Measurements from ENCODE around the gene PI4KB.

PI4KB gene

DNA sequence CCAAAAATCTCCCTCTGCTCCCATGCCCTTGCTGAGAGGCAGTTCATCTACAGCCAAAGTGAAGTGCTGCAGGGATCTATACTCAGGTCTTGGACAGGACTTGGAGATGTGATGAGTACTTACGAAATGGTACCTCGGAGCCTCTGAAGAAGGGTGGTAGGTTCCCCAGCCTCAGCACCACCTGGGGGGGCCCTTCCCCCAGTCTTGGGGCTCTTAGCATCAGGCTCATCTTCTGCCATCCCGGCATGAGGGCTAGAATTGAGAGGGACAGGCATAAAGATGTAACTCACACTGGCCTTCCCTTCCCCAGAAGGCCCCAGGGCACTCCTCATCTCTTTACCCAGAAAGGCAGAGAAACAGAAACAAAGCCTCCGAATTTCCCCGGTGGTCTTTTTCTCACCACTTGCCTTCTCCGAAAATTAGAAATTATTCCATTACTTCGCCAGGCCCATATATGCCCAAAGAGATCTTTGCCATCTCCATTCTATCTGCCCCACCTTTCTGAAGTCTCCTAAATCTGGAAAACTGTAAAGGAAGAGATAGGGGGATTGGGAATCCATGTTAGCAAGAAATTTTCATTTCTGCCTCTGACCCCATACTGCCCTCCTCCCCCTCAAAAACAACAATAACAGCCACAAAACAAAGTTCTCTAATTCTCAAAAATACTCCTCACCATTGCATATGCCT lies 19.0 kb upstream of the PI4KB start:
- DNase-seq (ENCODE audit: low read depth, low spot score) = no peak

DNA sequence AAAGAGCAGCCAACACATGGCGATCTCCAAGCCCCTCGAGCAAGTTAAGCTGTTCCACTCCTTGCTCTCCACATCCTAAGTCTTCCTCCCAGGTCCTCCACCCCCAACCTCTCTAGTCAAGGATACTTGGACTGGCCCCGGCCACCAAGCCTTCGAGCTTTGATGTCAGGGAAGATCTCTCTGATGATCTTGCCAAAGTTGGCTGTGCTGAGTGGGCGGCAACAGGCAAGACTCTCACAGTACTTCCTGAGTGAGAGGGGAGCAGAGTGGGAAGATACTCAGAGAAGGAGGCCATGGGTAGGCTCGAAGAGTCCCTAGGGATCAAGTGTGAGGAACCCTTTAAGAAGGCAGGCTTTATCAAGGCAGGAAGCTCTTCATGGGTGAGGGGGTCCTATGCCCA lies 17.1 kb upstream of the PI4KB start:
- DNase-seq (ENCODE audit: low read depth, low spot score) = no peak

DNA sequence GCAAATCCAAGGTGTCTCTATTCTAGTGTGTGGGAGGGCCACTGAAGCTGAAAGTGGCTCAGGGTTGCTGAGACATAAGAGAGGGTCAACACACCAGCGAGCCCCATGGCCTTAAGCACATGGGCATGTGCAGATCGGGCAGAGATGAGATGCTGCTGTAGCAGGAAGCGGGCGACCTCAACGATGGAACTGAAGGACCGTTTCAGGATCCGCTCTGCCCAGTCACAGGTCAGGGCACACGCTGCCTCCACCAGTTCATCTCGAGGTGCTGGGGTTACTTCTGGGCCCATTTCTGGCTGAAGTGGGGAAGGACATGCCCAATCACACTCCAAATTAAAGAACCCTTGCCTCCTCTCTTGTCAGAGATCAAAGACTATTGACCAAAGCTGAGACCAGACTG lies 16.4 kb upstream of the PI4KB start:
- DNase-seq (ENCODE audit: low read depth, low spot score) = no peak

DNA sequence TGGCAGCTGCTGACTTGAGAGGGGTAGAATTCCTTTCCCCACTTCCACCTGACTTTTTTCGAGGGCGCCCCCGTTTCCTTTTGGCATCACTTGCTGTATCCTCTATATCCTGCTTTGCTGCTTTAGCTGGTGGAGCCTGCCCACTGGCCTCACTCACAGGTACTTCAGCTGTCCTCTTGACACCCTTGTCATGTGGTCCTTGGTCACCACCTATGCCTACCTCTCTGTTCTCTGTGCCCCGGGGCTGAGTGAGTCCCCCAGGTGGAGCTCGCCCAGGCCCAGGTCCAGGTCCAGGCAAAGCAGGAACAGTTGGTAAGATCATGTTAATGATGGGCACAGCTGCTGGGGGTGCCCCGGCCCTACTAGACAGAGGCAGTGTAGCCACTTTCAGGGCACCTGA lies 15.4 kb upstream of the PI4KB start:
- no peak for DNase-seq (ENCODE audit: low read depth, low spot score)

DNA sequence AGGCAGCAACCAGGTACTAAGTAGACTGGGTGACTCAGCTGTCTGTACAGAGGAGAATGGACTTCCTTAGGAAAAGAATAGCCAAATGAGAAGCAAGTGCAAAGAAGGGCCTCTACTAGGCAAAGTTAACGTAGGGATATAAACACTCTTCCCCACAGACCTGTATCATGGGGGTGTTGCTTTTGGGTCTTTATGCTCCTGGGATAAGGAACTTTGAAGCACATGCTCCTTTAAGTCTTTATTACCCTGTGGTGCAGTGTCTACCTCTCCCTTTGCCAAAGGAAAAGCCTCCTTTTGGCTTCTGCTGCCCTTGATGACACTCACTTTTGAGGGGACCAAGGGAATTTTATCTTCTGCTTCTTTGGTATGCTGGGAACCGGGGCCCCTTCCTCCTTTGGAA lies 14.8 kb upstream of the PI4KB start:
- DNase-seq (ENCODE audit: low read depth, low spot score) = no peak

DNA sequence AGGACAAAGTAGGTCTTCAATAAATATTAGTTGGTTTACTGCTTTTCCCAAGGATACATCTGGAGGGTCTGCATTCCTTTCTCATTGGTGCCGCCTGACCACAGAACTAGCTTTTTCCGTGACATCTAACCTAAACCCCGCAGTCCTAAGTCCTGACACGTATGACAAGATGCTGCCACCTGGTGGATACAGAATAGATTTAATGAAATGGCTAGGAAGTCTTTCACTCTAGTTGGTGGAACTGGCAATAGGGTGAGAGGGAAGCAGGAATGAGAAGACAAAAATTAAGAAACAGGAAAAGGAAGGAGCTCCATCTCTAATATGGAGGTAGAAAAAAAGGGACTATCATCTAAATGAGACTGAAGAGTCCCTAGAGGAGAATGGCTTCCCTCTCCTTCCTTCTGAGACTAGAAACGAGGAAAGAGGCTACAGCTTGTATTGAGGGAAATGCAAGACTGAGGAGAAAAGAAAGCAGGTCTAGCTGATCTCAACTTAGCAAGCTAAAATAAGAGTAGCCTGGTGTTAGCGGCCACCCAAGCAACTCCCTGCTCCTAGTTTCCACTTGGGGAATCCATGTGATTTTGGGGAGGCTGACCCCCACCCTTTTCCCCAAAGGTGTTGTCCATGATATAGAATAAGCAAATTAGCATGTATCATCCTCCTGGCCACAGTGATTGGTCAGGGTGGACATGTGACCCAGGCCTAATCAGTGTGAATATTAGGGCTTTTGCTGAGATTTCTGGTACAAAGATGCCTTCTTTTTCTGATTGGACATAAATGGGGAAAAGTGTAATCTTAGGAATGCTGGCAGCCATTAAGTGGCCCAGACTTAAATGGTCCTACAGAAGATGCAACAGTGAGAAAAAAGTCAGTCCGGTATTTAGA lies 13.9 kb upstream of the PI4KB start:
- peak; percentile 42 for DNase-seq (ENCODE audit: low read depth, low spot score)

DNA sequence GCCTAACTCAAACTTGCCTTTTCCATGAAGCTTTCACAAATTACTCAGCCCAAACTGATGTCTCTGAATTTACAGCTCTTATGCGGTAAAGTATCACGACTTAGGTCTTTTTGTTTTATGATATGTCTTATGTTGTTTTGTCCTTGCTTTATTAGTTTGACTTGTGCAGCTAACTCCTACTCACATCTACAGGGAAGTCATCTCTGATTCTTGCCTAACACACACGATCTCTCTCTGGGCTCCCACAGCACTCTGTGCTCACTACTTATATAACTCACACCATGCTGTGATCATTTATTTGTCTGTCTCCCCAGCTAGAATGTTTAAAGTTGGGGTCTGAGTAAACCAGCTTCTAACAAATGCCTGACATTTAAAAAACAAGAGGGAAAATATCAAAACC lies 9.3 kb upstream of the PI4KB start:
- no peak for DNase-seq (ENCODE audit: low read depth, low spot score)

DNA sequence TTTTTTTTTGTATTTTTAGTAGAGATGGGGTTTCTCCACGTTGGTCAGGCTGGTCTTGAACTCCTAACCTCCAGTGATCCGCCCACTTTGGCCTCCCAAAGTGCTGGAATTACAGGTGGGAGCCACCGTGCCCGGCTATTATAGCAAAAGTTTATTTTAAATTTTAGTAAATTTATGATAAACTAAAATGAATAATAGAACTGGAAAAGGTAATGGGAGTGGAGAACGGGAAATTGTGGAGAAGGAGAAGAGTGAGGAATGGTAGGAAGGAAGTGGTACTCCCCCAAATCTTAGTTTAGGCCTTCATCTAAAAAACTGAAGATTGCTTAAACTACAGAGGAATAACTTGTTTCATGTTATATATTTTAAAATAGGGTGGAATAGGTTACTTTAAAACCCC lies 7.6 kb upstream of the PI4KB start:
- DNase-seq (ENCODE audit: low read depth, low spot score) = no peak

DNA sequence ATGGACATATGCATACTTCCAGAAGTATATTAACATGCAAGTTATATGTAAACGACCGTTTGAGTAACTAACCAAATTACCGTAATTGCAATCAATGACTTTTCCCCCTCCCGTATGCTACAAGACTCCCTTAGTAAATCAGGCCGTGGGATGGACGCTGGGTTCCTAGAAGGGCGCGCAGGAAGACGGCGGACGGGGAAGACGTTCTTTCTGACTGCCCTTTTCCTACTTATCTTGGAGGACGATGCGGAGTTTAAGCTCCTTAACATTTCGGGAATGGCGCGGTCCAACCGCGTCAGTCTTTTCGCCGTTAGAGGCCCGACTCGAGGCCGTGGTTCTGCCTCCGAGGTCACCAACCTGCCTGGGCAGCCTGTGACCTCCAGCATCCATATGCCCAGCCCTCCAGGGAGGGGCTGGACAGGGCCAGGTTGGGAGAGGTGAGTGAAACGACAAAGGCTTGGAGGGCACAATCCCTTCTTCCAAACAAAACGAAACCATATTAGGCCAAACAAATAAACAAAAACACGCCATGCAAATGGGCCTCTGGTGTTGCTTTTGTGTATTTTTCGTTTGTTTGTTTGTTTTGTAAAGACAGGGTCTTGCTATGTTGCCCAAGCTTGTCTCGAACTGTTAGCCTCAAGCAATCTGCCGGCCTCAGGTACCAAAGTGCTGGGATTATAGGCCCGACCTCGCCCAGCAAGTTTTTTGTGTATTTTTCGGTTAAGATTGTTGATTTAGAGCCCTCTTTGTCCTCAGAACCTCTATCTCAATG lies 873 bp upstream of the PI4KB start:
- no peak for DNase-seq (ENCODE audit: low read depth, low spot score)

DNA sequence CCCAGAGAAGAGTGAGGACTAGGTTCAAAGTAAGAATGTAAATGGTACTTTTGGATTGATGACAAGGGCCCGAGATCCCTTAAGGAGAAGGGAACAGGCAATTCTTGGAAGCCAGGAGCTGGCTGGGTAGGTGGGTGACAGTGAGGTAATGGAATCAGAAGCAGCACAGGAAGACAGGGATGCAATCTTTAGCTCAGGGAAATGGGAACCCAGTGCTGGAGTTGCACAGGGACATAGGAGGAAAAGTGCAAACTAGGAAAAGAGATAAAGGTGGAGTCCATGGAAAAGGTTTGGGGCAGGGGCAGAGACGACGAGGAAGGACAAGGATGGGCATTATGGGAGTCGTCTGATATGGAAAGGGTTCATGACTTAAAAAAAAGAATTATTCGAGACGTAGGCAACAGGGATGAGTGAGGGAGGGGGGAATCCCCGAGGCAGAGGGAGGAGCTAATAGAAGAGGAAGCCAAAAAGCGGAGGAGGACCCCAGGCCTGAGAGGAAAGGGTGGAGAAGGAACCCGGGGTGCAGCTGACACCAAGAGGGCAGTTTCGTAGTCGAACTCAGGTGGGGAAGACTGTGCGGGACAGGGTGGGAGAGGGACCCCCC lies 495 bp downstream of the PI4KB start:
- DNase-seq (ENCODE audit: low read depth, low spot score) = no peak

DNA sequence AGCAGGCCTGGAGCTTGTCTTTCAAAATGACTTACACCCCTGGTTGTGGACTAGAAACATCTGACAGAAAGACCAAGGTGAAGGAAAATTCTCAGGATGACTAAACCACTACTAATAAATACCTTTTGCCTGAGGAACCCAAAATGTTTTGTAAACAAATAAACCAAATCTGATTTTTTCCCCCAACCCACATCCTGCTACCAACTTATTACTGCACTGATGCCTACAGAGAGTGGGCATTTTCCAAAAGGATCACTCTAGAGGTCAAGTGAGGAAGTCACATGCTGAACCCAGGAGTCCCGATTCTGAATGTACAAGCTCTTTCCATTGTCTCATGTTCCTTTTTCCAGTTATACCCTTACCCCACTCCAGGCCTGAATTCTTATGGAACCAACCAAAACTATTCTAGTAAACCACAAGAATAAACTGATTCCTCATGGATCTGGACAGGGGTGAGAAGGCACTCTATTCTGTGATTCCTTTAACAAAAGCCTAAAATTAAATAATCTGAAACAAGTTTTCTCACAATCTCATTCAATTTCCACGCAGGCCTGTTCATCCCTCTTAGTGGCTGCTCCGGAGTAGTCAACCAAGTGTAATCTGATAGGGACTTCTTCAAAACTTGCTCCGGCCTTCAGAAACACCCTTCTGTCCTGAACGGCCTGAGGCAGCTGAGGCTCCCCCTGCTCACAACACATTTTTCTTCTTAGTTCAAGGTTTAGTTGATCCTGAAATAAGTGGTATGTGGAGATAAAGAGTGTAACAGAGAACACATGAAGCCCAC lies 1.4 kb downstream of the PI4KB start:
- no peak for DNase-seq (ENCODE audit: low read depth, low spot score)

DNA sequence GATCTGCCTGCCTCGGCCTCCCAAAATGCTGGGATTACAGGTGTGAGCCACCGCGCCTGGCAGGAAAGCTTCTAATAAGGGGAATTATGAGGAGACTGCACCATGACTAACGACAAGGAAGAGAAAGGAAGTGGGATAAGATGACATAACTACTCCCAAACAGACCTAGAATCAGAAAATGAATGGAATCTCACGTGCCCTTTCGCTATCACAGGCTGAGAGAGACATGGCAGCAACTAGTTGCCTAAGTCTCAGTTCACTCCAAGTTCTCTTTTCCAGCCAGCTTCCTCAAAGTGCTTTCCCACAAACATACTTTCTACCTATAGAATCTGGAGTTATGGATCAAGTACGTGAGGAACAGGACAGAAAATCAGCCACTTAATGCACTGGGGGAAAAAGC lies 2.0 kb downstream of the PI4KB start:
- DNase-seq (ENCODE audit: low read depth, low spot score) = no peak

DNA sequence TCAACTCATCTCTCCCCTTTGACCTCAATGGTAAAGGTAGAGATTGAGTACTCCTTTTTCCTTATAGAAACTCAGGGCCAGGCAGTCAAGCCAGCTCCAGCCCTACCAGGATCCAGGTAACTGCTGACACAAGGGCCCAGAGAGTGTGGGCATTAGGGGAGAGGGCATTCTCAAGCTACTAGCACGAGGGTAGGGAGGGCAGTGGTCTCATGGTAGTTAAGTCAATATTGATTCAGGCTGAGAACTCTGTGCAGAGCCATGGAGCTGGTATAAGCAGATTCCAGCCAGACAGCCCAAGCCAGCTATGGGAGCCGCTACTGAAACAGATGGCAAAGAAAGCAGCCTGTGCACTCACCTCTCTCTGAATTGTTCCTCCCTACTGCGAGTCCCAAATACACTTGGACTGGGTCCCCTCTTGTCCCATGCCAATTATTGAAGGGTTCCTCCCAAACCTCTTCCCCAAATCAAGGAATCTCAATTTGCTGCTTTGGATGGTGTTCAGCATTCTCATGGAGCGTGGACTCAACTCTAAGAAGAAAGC lies 2.8 kb downstream of the PI4KB start:
- no peak for DNase-seq (ENCODE audit: low read depth, low spot score)

DNA sequence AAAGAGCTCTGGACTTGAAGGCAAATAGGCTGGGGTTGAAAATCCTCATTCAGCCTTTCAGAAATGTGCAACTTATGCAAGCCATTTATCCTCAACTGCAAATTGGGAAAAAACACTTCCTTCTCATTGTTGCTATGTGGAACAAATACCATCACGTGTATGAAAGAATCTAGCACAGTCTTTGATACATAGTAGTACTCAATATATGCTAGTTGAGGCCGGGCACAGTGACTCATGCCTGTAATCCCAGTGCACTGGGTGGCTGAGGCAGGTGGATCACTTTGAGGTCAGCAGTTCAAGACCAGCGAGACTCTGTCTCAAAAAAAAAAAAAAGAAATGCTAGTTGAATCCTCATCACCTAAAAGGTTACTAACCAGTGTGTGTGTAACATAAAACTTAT lies 8.2 kb downstream of the PI4KB start:
- DNase-seq (ENCODE audit: low read depth, low spot score) = no peak

DNA sequence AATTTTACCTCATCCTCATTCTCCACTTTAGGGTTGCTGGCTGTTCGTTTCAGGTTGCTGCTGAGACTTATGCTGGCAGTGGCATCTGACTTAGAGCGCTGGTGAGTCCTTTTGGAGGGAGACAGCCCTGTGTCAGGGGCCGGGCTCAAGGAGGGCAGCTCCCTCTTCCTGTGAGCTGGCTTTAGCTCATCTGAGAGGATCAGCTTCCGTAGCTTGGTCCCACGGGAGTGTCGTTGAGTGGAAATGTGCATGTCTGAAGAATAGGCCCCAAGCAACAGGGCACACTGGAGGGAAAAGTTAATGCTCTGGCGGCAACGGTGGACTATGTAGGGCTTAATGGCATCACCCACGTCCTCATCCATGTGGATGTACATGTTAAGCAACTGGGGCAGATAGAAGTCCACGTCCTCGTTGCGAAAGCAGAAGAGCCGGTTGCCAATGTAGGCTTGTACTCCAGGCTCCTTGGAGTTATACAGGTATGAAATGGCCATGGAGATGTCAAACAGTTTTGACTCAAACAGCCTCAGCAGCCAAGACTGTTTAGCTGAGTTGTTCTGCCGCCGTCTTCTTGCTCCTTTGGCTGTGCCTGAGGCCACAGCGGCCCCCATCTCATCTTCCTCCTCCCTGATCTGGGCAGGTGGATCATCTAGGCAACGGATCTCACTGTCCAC lies 11.5 kb downstream of the PI4KB start:
- DNase-seq (ENCODE audit: low read depth, low spot score) = no peak

DNA sequence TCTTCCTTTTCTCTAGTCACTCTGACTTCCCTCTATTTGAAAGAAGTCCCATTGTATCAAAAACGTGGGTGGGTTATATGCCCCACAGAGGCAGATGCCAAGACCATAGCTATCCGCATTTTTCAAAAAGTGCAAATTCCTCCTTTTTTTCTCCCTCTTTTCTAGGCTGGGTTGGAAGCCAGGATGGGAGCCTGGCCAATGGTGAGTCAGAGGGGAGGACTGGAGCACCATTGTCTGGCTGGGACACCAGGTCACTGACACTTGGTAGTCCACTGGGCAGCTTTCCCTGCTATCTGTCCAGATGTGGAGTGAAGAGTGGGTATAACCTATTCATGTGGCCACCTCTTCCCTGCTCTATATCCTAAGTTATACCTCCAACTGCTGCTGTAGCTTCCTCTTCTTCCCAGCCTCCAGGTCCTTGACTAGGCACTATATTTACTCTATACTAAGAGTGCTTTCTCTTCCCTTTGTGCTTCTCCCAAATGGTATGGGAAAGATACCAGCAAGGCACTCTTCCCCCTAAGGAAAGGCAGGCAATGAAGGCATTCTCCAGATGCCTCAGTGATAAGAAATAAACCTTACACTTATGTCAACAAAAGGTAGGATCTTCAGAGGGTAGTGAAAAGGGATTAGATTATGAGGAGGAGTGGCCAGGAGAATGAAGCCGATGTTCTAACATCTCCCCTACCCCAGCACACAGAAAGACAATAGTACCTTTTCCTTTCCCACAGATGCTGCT lies 12.9 kb downstream of the PI4KB start:
- no peak for DNase-seq (ENCODE audit: low read depth, low spot score)

DNA sequence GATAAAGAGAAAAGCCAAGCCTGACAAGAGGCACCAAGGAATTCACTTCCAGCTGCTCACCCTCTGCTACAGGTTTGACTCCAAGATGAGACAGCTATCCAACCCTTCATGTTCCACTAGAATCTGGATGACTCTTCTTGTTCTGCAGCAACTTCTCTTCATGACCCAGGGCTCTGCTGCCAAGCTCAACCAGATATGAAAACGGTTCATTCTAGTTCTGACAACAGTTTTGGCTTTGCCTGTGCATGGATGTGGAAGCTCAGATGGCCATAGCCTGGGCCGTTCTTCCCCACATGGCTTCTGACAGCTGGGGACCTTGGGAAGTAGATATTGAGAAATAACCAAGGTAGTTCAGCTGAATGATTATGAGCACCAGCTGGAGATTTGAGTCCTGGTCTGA lies 13.7 kb downstream of the PI4KB start:
- no peak for DNase-seq (ENCODE audit: low read depth, low spot score)

DNA sequence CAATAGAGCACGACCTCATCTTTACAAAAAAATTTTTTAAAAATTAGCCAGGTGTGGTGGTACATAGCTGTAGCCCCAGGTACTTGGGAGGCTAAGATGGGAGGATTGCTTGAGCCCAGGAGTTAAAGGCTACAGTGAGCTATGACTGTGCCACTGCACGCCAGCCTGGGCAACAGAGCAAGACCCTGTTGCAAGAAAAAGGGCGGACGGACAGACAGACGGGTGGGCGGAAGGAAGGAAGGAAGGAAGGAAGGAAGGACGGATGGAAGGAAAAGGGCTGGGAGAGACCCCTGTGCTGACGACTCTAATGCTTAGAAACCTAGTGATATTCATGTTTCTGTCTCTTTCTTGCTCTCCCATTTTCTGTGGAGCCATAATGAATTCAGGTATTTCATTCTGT lies 14.4 kb downstream of the PI4KB start:
- no peak for DNase-seq (ENCODE audit: low read depth, low spot score)

DNA sequence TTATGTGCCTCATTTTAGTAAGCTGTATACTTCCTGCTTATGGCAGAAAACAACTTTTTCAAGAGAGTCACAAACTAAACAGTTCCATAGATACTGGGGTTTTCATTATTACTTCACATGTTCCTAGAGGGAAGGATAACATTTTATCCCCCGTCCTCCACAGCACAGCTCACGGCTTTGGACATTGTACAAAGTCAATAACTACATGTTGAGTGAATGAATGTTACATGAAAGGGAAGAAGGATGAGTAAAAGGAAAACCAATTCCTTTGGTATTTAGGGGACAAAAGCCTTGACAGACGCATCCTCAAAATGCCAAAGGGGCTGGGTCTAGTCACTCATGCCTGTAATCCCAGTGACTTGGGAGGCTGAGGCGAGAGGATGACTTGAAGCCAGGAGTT lies 14.8 kb downstream of the PI4KB start:
- DNase-seq (ENCODE audit: low read depth, low spot score) = no peak

Data from brain pericyte (primary cell).